ENCODE data around the gene COLEC11.

Gene COLEC11

GRCh38 chr2:3679180-3679579, 84.3 kb downstream of the COLEC11 start:
- Histone ChIP-seq H3K4me3 (ENCODE audit: low read depth in 1 of 2, low read length in 2 of 2) (no peak overlapping the region), H3K9ac (ENCODE audit: low read length) (no peak overlapping the region), H3K9me3 (ENCODE audit: low read length) (no peaks in the 10 kb centered on the region), H3K36me3 (ENCODE audit: insufficient read depth, low read length) (no peaks in the 10 kb centered on the region), H3K27me3 (ENCODE audit: control insufficient read depth in 1 of 2, insufficient read depth in 2 of 2, low read length in 2 of 2) (no peaks in the 10 kb centered on the region), H3K4me1 (ENCODE audit: insufficient read depth, low read length) (no peaks in the 10 kb centered on the region), H3K27ac (ENCODE audit: low read depth, low read length) (no peak overlapping the region)

GRCh38 chr2:3679616-3680393, 84.9 kb downstream of the COLEC11 start:
- Histone ChIP-seq H3K27me3 (ENCODE audit: control insufficient read depth in 1 of 2, insufficient read depth in 2 of 2, low read length in 2 of 2) (no peaks in the 10 kb centered on the region), H3K9me3 (ENCODE audit: low read length) (no peaks in the 10 kb centered on the region), H3K4me1 (ENCODE audit: insufficient read depth, low read length) (no peaks in the 10 kb centered on the region), H3K27ac (ENCODE audit: low read depth, low read length) (no peak overlapping the region), H3K4me3 (ENCODE audit: low read depth in 1 of 2, low read length in 2 of 2) (no peak overlapping the region), H3K36me3 (ENCODE audit: insufficient read depth, low read length) (no peaks in the 10 kb centered on the region), H3K9ac (ENCODE audit: low read length) (no peak overlapping the region)

- no peaks in the 10 kb centered on the region for H3K27me3 ChIP-seq (ENCODE audit: control insufficient read depth in 1 of 2, insufficient read depth in 2 of 2, low read length in 2 of 2)
- H3K4me1 ChIP-seq (ENCODE audit: insufficient read depth, low read length) = no peaks in the 10 kb centered on the region
- no peak overlapping the region for H3K4me3 ChIP-seq (ENCODE audit: low read depth in 1 of 2, low read length in 2 of 2)
- H3K9ac ChIP-seq (ENCODE audit: low read length) = no peak overlapping the region
- H3K9me3 ChIP-seq (ENCODE audit: low read length) = no peaks in the 10 kb centered on the region
- no peak overlapping the region for H3K27ac ChIP-seq (ENCODE audit: low read depth, low read length)
- H3K36me3 ChIP-seq (ENCODE audit: insufficient read depth, low read length) = no peaks in the 10 kb centered on the region
Measured at GRCh38 chr2:3680548-3681345, 85.8 kb downstream of the COLEC11 start.

GRCh38 chr2:3681625-3682024, 86.7 kb downstream of the COLEC11 start:
- H3K4me3 ChIP-seq (ENCODE audit: low read depth in 1 of 2, low read length in 2 of 2) = no peak overlapping the region
- H3K9me3 ChIP-seq (ENCODE audit: low read length) = no peaks in the 10 kb centered on the region
- no peak overlapping the region for H3K9ac ChIP-seq (ENCODE audit: low read length)
- no peak overlapping the region for H3K27ac ChIP-seq (ENCODE audit: low read depth, low read length)
- H3K4me1 ChIP-seq (ENCODE audit: insufficient read depth, low read length) = no peaks in the 10 kb centered on the region
- H3K36me3 ChIP-seq (ENCODE audit: insufficient read depth, low read length) = no peaks in the 10 kb centered on the region
- H3K27me3 ChIP-seq (ENCODE audit: control insufficient read depth in 1 of 2, insufficient read depth in 2 of 2, low read length in 2 of 2) = no peaks in the 10 kb centered on the region

DNA sequence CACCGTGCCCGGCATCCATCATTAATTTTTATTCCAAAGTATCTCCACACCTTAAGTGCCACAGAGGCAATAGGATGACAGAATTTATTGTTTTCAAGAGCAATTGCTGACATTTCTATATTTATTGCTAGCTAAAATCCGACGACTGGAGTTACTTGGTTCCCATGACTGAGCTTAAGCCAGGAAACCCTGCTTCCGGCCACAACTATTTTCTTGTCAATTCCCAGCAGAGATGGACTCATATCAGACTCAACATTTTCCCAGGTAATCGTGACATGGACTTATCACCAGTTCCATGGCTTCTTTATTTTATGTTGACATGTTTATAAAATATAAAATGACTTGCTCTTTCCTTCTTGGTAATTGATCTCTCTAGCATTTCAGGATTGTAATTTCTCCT, 87.9 kb downstream of the COLEC11 start:
- H3K9me3 ChIP-seq (ENCODE audit: low read length) = no peaks in the 10 kb centered on the region
- H3K27me3 ChIP-seq (ENCODE audit: control insufficient read depth in 1 of 2, insufficient read depth in 2 of 2, low read length in 2 of 2) = no peaks in the 10 kb centered on the region
- H3K9ac ChIP-seq (ENCODE audit: low read length) = no peak overlapping the region
- H3K4me3 ChIP-seq (ENCODE audit: low read depth in 1 of 2, low read length in 2 of 2) = no peak overlapping the region
- no peaks in the 10 kb centered on the region for H3K36me3 ChIP-seq (ENCODE audit: insufficient read depth, low read length)
- no peak overlapping the region for H3K27ac ChIP-seq (ENCODE audit: low read depth, low read length)
- no peaks in the 10 kb centered on the region for H3K4me1 ChIP-seq (ENCODE audit: insufficient read depth, low read length)

GRCh38 chr2:3683748-3684454, 89.0 kb downstream of the COLEC11 start:
- no peaks in the 10 kb centered on the region for H3K4me1 ChIP-seq (ENCODE audit: insufficient read depth, low read length)
- no peaks in the 10 kb centered on the region for H3K36me3 ChIP-seq (ENCODE audit: insufficient read depth, low read length)
- no peak overlapping the region for H3K4me3 ChIP-seq (ENCODE audit: low read depth in 1 of 2, low read length in 2 of 2)
- H3K27me3 ChIP-seq (ENCODE audit: control insufficient read depth in 1 of 2, insufficient read depth in 2 of 2, low read length in 2 of 2) = no peaks in the 10 kb centered on the region
- H3K27ac ChIP-seq (ENCODE audit: low read depth, low read length) = no peak overlapping the region
- H3K9ac ChIP-seq (ENCODE audit: low read length) = no peak overlapping the region
- no peaks in the 10 kb centered on the region for H3K9me3 ChIP-seq (ENCODE audit: low read length)

DNA sequence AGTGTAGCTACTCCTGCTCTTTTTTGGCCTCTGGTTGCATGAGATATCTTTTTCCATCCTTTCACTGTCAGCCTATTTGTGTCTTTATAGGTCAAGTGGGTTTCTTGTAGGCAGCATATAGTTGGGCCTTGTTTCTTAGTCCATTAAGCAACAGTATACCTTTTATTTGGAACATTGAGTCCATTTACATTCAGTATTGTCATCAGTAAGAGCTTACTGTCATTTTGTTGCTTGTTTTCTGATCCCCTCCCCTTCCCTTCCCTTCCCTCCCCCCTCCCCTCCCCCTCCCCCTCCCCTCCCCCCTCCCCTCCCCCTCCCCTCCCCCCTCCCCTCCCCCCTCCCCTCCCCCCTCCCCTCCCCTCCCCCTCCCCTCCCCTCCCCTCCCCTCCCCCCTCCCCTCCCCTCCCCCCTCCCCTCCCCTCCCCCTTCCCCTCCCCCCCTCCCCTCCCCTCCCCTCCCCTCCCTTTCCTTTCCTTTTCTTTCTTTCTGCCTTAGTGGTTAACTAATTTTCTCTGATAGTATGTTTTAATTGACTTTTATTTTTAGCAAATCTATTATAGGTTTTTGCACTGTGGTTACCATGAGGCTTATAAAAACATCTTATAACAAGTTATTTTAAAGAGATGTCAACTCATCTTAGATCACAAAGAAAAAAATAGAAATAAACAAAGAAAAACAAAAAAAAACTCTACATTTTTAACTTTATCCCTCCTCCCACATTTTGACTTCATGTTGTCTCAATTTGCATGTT, 95.3 kb downstream of the COLEC11 start:
- Histone ChIP-seq H3K9me3 (ENCODE audit: low read length) (no peaks in the 10 kb centered on the region), H3K4me3 (ENCODE audit: low read depth in 1 of 2, low read length in 2 of 2) (no peak overlapping the region), H3K9ac (ENCODE audit: low read length) (no peak overlapping the region), H3K27me3 (ENCODE audit: control insufficient read depth in 1 of 2, insufficient read depth in 2 of 2, low read length in 2 of 2) (no peaks in the 10 kb centered on the region), H3K27ac (ENCODE audit: low read depth, low read length) (no peak overlapping the region), H3K36me3 (ENCODE audit: insufficient read depth, low read length) (no peaks in the 10 kb centered on the region), H3K4me1 (ENCODE audit: insufficient read depth, low read length) (no peaks in the 10 kb centered on the region)

GRCh38 chr2:3692375-3692774, 97.5 kb downstream of the COLEC11 start:
- Histone ChIP-seq H3K4me3 (ENCODE audit: low read depth in 1 of 2, low read length in 2 of 2) (no peak overlapping the region), H3K9ac (ENCODE audit: low read length) (no peak overlapping the region), H3K27me3 (ENCODE audit: control insufficient read depth in 1 of 2, insufficient read depth in 2 of 2, low read length in 2 of 2) (no peaks in the 10 kb centered on the region), H3K9me3 (ENCODE audit: low read length) (no peaks in the 10 kb centered on the region), H3K36me3 (ENCODE audit: insufficient read depth, low read length) (no peaks in the 10 kb centered on the region), H3K27ac (ENCODE audit: low read depth, low read length) (no peak overlapping the region), H3K4me1 (ENCODE audit: insufficient read depth, low read length) (no peaks in the 10 kb centered on the region)

Data from muscle layer of colon (tissue), 2 donors.